Measurements from ENCODE around the gene KIAA1217.

Gene KIAA1217

GRCh38 chr10:24303522-24304310 is 94.8 kb downstream of the KIAA1217 start:
- H3K4me3 ChIP-seq (ENCODE audit: low read depth, low read length), result no peak overlapping the region
- TF ChIP-seq CTCF (IDR thresholded peaks at IDR 0.05; ENCODE audit: borderline replicate concordance, insufficient read depth, low read depth, low read length), result no peak

GRCh38 chr10:24305551-24306506 is 96.9 kb downstream of the KIAA1217 start:
- no peak for TF ChIP-seq CTCF (IDR thresholded peaks at IDR 0.05; ENCODE audit: borderline replicate concordance, insufficient read depth, low read depth, low read length)
- H3K4me3 ChIP-seq (ENCODE audit: low read depth, low read length), result no peak overlapping the region

GRCh38 chr10:24306507-24306875 is 97.6 kb downstream of the KIAA1217 start:
- H3K4me3 ChIP-seq (ENCODE audit: low read depth, low read length), result no peak overlapping the region
- no peak for TF ChIP-seq CTCF (IDR thresholded peaks at IDR 0.05; ENCODE audit: borderline replicate concordance, insufficient read depth, low read depth, low read length)

GRCh38 chr10:24307116-24307515 is 98.2 kb downstream of the KIAA1217 start:
- no peak for TF ChIP-seq CTCF (IDR thresholded peaks at IDR 0.05; ENCODE audit: borderline replicate concordance, insufficient read depth, low read depth, low read length)
- no peak overlapping the region for H3K4me3 ChIP-seq (ENCODE audit: low read depth, low read length)

GRCh38 chr10:24307696-24308485 is 99.0 kb downstream of the KIAA1217 start:
- no peak overlapping the region for H3K4me3 ChIP-seq (ENCODE audit: low read depth, low read length)
- TF ChIP-seq CTCF (IDR thresholded peaks at IDR 0.05; ENCODE audit: borderline replicate concordance, insufficient read depth, low read depth, low read length), result no peak

- H3K4me3 ChIP-seq (ENCODE audit: low read depth, low read length), result no peak overlapping the region
- no peak for TF ChIP-seq CTCF (IDR thresholded peaks at IDR 0.05; ENCODE audit: borderline replicate concordance, insufficient read depth, low read depth, low read length)
These were observed 101.2 kb downstream of the KIAA1217 start for GRCh38 chr10:24310104-24310503.

Data from GM12875 (cell line).